ENCODE results near the gene POLDIP2. TPM values are rescaled to one million over a fixed set of nuclear protein-coding genes. Genes with fewer than 3 reads are reported as not detected.
A peak's percentile ranks its signal among the peaks of the same experiment; 100 is the strongest.

The POLDIP2 gene
- total RNA-seq, 1 donor, result 82.9 TPM

DNA sequence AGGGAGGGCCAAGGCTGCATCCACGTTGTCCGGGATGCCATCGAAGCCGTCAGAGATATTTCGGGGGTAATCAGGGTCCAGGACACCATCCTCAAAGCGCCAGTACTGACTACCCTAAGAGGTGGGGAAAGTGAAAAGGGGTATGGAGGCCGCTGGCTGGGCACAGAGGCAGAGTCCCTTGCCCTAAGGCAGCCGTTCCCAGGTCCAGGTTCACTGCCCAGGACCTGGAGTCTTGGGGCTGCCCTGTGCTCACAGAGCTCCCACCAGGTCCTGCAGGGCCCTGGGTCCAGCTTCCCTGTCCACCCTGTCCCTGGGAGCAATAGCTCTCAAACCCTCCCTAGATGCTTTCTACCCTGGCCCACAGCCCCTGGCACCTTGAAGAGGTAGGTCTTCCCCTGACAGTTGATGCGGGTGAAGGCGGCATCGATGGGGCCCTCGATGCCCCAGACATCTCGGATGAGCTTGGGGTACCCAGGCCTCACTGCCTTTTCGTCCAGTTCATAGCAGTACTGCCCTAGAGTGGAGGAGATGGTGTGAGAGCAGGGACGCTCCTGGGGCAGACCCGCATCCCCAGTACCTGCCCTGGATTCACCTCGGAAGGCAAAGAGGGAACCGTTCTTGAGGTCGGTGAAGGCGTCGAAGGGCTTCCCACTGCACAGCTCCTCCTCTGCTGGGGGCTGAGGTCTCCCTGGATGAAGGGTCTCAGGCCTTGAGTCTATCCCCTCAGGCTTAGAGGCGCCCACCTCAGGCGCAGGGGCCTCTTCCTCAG, 11.8 kb upstream of the POLDIP2 start:
- Histone ChIP-seq H2AFZ (ENCODE audit: low read length) (no peak overlapping the region), H3K27ac (ENCODE audit: low read depth, low read length) (no peak overlapping the region), H3K79me2 (ENCODE audit: insufficient read depth, low read length) (no peaks in the 10 kb centered on the region), H3K36me3 (ENCODE audit: insufficient read depth, low read length) (no peaks in the 10 kb centered on the region), H3K4me2 (ENCODE audit: insufficient read depth, low read length) (no peak overlapping the region), H3K9me3 (ENCODE audit: low read depth, low read length) (no peaks in the 10 kb centered on the region), H3K4me3 (ENCODE audit: insufficient read depth, low read length) (no peak overlapping the region), H4K20me1 (ENCODE audit: insufficient read depth, low read length) (peaks cover 14% of the 10 kb centered on the region), H3K4me1 (ENCODE audit: insufficient read depth, low read length) (peaks cover 7% of the 10 kb centered on the region), H3K27me3 (ENCODE audit: insufficient read depth, low read length) (peaks cover 16% of the 10 kb centered on the region)
- TF ChIP-seq, protein P1, sequence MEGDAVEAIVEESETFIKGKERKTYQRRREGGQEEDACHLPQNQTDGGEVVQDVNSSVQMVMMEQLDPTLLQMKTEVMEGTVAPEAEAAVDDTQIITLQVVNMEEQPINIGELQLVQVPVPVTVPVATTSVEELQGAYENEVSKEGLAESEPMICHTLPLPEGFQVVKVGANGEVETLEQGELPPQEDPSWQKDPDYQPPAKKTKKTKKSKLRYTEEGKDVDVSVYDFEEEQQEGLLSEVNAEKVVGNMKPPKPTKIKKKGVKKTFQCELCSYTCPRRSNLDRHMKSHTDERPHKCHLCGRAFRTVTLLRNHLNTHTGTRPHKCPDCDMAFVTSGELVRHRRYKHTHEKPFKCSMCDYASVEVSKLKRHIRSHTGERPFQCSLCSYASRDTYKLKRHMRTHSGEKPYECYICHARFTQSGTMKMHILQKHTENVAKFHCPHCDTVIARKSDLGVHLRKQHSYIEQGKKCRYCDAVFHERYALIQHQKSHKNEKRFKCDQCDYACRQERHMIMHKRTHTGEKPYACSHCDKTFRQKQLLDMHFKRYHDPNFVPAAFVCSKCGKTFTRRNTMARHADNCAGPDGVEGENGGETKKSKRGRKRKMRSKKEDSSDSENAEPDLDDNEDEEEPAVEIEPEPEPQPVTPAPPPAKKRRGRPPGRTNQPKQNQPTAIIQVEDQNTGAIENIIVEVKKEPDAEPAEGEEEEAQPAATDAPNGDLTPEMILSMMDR (IDR thresholded peaks at IDR 0.05; ENCODE audit: extremely low read depth, low read depth, low read length), result no peak
- peak; percentile 73 for DNase-seq (ENCODE audit: insufficient read length, low spot score, missing footprints)

GRCh38 chr17:28368306-28368831, 11.0 kb upstream of the POLDIP2 start:
- peak; percentile 57 for DNase-seq (ENCODE audit: insufficient read length, low spot score, missing footprints)
- Histone ChIP-seq H3K9me3 (ENCODE audit: low read depth, low read length) (no peaks in the 10 kb centered on the region), H3K27ac (ENCODE audit: low read depth, low read length) (no peak overlapping the region), H3K36me3 (ENCODE audit: insufficient read depth, low read length) (peaks cover 2% of the 10 kb centered on the region), H4K20me1 (ENCODE audit: insufficient read depth, low read length) (peaks cover 11% of the 10 kb centered on the region), H2AFZ (ENCODE audit: low read length) (no peak overlapping the region), H3K79me2 (ENCODE audit: insufficient read depth, low read length) (no peaks in the 10 kb centered on the region), H3K4me1 (ENCODE audit: insufficient read depth, low read length) (peaks cover 7% of the 10 kb centered on the region), H3K4me2 (ENCODE audit: insufficient read depth, low read length) (no peak overlapping the region), H3K27me3 (ENCODE audit: insufficient read depth, low read length) (peaks cover 13% of the 10 kb centered on the region), H3K4me3 (ENCODE audit: insufficient read depth, low read length) (no peak overlapping the region)
- TF ChIP-seq, protein P1 (IDR thresholded peaks at IDR 0.05; ENCODE audit: extremely low read depth, low read depth, low read length), result no peak

- H3K36me3 ChIP-seq (ENCODE audit: insufficient read depth, low read length), result peaks cover 8% of the 10 kb centered on the region
- no peaks in the 10 kb centered on the region for H3K9me3 ChIP-seq (ENCODE audit: low read depth, low read length)
- H3K4me3 ChIP-seq (ENCODE audit: insufficient read depth, low read length), result no peak overlapping the region
- no peak overlapping the region for H2AFZ ChIP-seq (ENCODE audit: low read length)
- H3K4me2 ChIP-seq (ENCODE audit: insufficient read depth, low read length), result no peak overlapping the region
- peaks cover 5% of the 10 kb centered on the region for H4K20me1 ChIP-seq (ENCODE audit: insufficient read depth, low read length)
- H3K4me1 ChIP-seq (ENCODE audit: insufficient read depth, low read length), result peaks cover 7% of the 10 kb centered on the region
- H3K27ac ChIP-seq (ENCODE audit: low read depth, low read length), result no peak overlapping the region
- H3K79me2 ChIP-seq (ENCODE audit: insufficient read depth, low read length), result no peaks in the 10 kb centered on the region
- peak; percentile 59 for DNase-seq (ENCODE audit: insufficient read length, low spot score, missing footprints)
- TF ChIP-seq, protein P1 (IDR thresholded peaks at IDR 0.05; ENCODE audit: extremely low read depth, low read depth, low read length), result no peak
- peaks cover 7% of the 10 kb centered on the region for H3K27me3 ChIP-seq (ENCODE audit: insufficient read depth, low read length)
Measured at GRCh38 chr17:28367641-28368305, 10.4 kb upstream of the POLDIP2 start.

- peaks cover 7% of the 10 kb centered on the region for H3K4me1 ChIP-seq (ENCODE audit: insufficient read depth, low read length)
- peaks cover 18% of the 10 kb centered on the region for H3K36me3 ChIP-seq (ENCODE audit: insufficient read depth, low read length)
- H3K4me3 ChIP-seq (ENCODE audit: insufficient read depth, low read length), result no peak overlapping the region
- TF ChIP-seq, protein P1 (IDR thresholded peaks at IDR 0.05; ENCODE audit: extremely low read depth, low read depth, low read length), result no peak
- DNase-seq (ENCODE audit: insufficient read length, low spot score, missing footprints), result peak; percentile 68
- no peaks in the 10 kb centered on the region for H3K27me3 ChIP-seq (ENCODE audit: insufficient read depth, low read length)
- H3K4me2 ChIP-seq (ENCODE audit: insufficient read depth, low read length), result no peak overlapping the region
- H4K20me1 ChIP-seq (ENCODE audit: insufficient read depth, low read length), result peaks cover 4% of the 10 kb centered on the region
- no peak overlapping the region for H3K27ac ChIP-seq (ENCODE audit: low read depth, low read length)
- H3K9me3 ChIP-seq (ENCODE audit: low read depth, low read length), result no peaks in the 10 kb centered on the region
- no peaks in the 10 kb centered on the region for H3K79me2 ChIP-seq (ENCODE audit: insufficient read depth, low read length)
- no peak overlapping the region for H2AFZ ChIP-seq (ENCODE audit: low read length)
Measured at GRCh38 chr17:28366605-28367004, 9.3 kb upstream of the POLDIP2 start.
